KBM-7 (cell line): ENCODE data around the gene ARHGEF16.

Experiments
- DNase-seq: peaks from one replicate; pipeline ENCODE4 v3.0.0-alpha.2; 2015
- in situ Hi-C: fragments of 300-500 bp; cut with MboI; formaldehyde crosslinking; loops from 2 replicates; pipeline ENCODE4 v1.14.3; 2020; ENCODE audit warnings: low sequenced_read_pairs, low pct_unique_long_range_greater_than_20kb, mixed read lengths

Gene ARHGEF16

GRCh38 chr1:3420218-3420951 is 34.1 kb upstream of the ARHGEF16 start:
- in situ Hi-C loops, result no loop called here
- no peak for DNase-seq

- in situ Hi-C loops, result no loop called here
- no peak for DNase-seq
These were observed 31.8 kb upstream of the ARHGEF16 start for GRCh38 chr1:3422638-3423037.

GRCh38 chr1:3423245-3423829 is 31.1 kb upstream of the ARHGEF16 start:
- in situ Hi-C loops, result no loop called here
- no peak for DNase-seq

GRCh38 chr1:3423896-3424611 is 30.4 kb upstream of the ARHGEF16 start:
- no peak for DNase-seq
- in situ Hi-C loops, result no loop called here

- in situ Hi-C loops, result no loop called here
- DNase-seq, result no peak
These were observed 28.8 kb upstream of the ARHGEF16 start for GRCh38 chr1:3425486-3426215.

- no peak for DNase-seq
- in situ Hi-C loops, result no loop called here
These were observed 27.4 kb upstream of the ARHGEF16 start for GRCh38 chr1:3426956-3427535.

- in situ Hi-C loops, result no loop called here
- no peak for DNase-seq
These were observed 26.5 kb upstream of the ARHGEF16 start for GRCh38 chr1:3427711-3428704.

- no peak for DNase-seq
- in situ Hi-C loops, result no loop called here
These were observed 25.6 kb upstream of the ARHGEF16 start for GRCh38 chr1:3428899-3429298.

GRCh38 chr1:3429320-3429719 is 25.1 kb upstream of the ARHGEF16 start:
- in situ Hi-C loops, result no loop called here
- no peak for DNase-seq

- DNase-seq, result no peak
- in situ Hi-C loops, result no loop called here
These were observed 24.7 kb upstream of the ARHGEF16 start for GRCh38 chr1:3429766-3430165.

- in situ Hi-C loops, result no loop called here
- no peak for DNase-seq
These were observed 24.1 kb upstream of the ARHGEF16 start for GRCh38 chr1:3430406-3430805.

GRCh38 chr1:3430820-3431219 is 23.6 kb upstream of the ARHGEF16 start:
- in situ Hi-C loops, result no loop called here
- no peak for DNase-seq

- DNase-seq, result no peak
- in situ Hi-C loops, result no loop called here
These were observed 23.2 kb upstream of the ARHGEF16 start for GRCh38 chr1:3431266-3431665.

- no peak for DNase-seq
- in situ Hi-C loops, result no loop called here
These were observed 22.8 kb upstream of the ARHGEF16 start for GRCh38 chr1:3431686-3432085.

- DNase-seq, result no peak
- in situ Hi-C loops, result no loop called here
These were observed 22.2 kb upstream of the ARHGEF16 start for GRCh38 chr1:3432306-3432705.

GRCh38 chr1:3433076-3433475 is 21.4 kb upstream of the ARHGEF16 start:
- no peak for DNase-seq
- in situ Hi-C loops, result no loop called here

- in situ Hi-C loops, result no loop called here
- no peak for DNase-seq
These were observed 20.7 kb upstream of the ARHGEF16 start for GRCh38 chr1:3433596-3434320.
